T47D (cell line): ENCODE data around the gene TSPAN32.
"Not testable (repeated sequence)": the region's sequence is repeated elsewhere in the genome, so short reads cannot be mapped to it uniquely, and the experiment has no call there.

Experiments used
- DNase-seq, 2 experiments: peaks; one replicate each; pipeline versions ENCODE4 v3.0.0 to v3.0.0-alpha.2; 2011 to 2012; ENCODE audit warnings: low read depth in 1 of 2, low spot score in 1 of 2
- JUND ChIP-seq: IDR thresholded peaks from 2 replicates; pipeline ENCODE4 v1.6.1; 2012; ENCODE audit warnings: low read depth
- in situ Hi-C: cut with HindIII; loops from 2 replicates; pipeline ENCODE4 v1.10.0; 2016; ENCODE audit warnings: low sequenced_read_pairs, low pct_unique_long_range_greater_than_20kb

The TSPAN32 gene

DNA sequence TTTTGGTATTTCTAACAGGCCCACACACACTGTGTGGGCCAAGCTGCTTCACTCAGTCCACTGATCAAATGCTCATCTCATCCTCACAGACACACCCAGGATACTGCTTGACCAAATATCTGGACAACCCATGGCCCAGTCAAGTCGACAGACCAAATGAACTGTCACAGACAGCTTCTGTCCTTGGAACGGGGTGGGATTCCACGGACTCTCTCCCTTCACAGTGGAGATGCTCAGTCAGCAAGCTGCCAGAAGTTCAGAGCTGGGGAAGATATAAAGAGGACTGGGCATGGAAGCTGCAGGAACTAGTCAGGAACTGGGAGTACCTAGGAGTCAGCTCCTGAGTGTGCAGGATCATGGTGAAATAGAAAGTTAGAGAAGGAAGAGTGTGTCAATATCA lies 40.7 kb downstream of the TSPAN32 start:
- in situ Hi-C loops: no loop called here
- DNase-seq: no peak
- no peak for TF ChIP-seq JUND

DNA sequence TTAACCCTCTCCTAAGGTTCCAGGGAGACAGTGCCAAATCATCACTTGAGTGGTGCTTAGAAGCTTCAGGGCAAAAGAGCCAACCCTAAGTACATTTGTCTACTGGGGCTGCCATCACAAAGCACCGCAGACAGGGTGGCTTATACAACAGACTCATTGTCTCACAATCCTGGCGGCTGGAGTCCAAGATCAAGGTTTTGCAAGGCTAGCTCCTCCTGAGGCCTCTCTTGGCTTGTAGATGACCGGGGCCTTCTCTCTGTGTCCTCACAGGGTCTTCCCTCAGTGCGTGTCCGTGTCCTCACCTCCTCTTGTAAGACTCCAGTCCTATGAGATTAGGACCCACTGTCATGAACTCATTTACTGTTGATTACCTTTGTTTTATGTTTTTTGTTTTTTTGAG lies 41.2 kb downstream of the TSPAN32 start:
- TF ChIP-seq JUND: no peak
- no peak for DNase-seq
- in situ Hi-C loops: no loop called here

DNA sequence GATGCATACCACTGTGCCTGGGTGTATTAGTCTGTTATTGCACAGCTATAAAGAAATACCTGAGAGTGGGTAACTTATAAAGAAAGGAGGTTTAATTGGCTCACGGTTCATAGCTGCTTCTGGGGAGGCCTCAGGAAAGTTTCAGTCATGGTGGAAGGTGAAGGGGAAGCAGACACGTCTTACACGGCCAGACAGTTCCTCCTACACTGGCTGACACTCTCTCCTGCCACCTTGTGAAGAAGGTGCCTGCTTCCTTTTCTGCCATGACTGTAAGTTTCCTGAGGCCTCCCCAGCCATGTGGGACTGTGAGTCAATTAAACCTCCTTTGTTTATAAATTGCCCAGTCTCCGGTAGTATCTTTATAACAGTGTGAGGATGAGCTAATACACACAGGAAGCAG lies 41.7 kb downstream of the TSPAN32 start:
- in situ Hi-C loops: no loop called here

DNA sequence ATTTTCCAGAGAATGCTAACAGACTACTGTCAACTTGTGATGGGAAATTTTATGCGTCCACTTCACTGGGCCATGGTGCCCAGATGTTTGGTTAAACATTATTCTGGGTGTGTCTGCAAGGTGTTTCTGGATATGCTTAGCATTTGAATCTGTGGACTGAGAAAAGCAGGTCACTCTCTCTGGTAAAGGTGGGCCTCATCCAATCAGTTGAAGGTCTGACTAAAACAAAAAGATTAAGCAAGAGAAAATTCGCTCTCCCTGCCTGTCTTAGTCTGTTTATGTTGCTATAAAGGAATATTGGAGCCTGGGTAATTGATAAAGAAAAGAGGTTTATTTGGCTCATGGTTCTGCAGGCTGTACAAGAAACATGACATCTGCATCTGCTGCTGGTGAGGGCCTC lies 43.2 kb downstream of the TSPAN32 start:
- no peak for DNase-seq
- in situ Hi-C loops: no loop called here
- TF ChIP-seq JUND: no peak

More for the DNA sequence above, 41.7 kb downstream of the TSPAN32 start:
- DNase-seq: no peak
- TF ChIP-seq JUND: no peak

DNA sequence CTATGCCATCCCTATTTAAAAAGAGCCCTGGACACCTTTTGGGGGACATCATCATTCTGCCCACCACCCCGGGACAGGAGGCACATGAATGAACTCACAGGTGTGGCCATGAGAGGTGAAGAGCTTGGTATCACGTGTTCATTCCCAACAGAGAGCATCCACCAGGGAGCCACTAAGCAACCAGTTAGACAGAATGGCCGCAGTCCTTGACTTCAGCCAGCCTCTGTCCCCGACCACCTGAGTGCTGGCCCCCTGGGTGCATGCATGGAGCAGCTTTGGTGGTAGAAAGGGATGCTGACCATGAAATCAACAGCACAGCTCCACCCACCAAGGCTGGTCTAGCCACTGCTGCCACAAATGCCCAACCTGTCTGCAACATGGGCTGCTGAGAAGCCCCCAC lies 44.2 kb downstream of the TSPAN32 start:
- in situ Hi-C loops: no loop called here
- no peak for TF ChIP-seq JUND
- DNase-seq: no peak

DNA sequence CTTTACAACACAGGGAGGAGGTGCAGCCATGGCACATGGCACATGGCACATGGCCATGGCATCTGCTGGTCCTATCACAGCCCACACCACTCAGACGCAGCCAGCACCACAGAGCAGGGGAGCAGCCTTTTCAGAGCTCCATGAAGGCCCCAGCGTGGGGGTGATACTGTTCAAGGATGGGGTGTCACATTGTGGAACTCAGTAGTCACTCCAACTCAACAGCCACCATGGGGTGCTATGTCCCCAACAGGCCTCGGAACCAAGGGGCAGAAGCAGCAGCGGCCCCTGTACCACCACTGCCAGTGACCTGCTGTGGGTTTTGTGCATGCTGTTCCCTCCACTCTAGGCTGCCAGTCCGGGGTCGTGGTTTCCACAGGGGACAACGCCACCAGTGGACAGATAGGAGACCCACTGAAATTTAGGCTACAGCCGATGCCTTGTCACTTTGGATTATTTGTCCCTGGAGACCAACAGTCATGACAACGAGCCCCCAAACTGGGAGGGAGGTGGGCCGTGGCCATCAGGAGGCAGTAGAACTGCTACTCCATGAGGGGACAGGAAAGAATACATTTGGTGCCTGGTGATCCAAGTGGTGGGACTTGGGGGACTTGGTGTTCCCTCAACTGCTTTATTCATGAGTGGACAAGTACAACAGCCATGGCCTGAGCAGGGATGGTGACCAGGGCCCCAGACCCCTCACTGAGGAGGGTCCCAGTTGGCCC lies 44.9 kb downstream of the TSPAN32 start:
- DNase-seq: no peak
- no peak for TF ChIP-seq JUND
- in situ Hi-C loops: no loop called here

DNA sequence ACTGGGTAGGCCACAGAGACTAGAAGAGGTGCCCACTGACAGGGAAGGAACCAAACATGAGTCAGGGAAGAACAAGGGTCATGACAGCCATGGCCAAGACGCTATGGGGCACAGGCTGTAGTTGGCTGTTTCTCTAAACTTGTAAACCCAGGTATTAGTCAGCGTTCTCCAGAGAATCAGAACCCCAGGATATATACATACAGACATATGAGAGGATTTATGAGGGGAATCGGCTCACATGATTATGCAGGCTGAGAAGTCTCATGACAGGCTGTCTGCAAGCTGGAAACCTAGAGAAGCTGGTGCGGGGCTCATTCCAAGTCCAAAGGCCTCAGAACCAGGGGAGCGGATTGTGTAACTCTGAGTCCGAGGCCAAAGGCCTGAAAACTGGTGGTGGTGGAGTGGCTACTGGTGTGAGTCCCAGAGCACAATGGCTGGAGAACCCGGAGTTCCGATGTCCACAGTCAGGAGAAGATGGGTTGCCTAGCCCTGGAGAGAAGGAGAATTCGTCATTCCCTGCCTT lies 45.6 kb downstream of the TSPAN32 start:
- TF ChIP-seq JUND: no peak
- DNase-seq: no peak
- in situ Hi-C loops: no loop called here

DNA sequence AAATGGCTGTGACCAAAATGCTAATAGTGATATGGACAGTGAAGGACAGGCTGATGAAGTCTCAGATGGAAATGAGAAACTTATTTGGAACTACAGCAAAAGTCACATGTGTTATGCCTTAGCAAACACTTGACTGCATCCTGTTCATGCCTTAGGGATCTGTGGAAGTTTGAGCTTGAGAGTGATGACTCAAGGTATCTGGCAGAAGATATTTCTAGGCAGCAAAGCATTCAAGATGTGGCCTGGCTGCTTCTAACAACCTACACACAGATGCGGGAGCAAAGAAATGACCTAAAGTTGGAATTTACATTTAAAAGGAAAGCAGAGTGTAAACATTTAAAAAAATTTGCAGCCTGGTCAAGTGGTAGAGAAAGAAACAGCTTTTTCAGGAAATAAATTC lies 47.2 kb downstream of the TSPAN32 start:
- no peak for DNase-seq
- in situ Hi-C loops: no loop called here

DNA sequence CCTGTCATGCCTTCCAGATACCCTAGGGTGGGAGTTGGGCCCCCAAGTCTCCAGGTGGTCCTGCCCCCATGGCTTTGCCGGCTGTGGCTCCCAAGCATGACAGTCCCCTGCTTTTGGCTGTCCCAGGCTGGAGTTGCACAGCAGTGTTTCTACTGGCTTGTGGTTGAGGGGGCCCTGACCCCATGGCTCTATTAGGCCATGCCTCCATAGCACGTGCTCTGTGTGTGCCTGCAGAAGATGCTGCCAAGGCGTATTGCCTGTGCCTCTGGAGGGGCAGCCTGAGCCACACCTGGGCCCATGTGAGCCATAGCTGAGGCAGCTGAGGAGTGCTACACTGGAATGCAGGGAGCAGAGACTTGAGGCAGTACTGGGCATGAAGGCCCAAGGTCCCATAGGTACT lies 49.9 kb downstream of the TSPAN32 start:
- no peak for DNase-seq
- TF ChIP-seq JUND: no peak
- in situ Hi-C loops: no loop called here

More for the DNA sequence above, 47.2 kb downstream of the TSPAN32 start:
- no peak for TF ChIP-seq JUND

DNA sequence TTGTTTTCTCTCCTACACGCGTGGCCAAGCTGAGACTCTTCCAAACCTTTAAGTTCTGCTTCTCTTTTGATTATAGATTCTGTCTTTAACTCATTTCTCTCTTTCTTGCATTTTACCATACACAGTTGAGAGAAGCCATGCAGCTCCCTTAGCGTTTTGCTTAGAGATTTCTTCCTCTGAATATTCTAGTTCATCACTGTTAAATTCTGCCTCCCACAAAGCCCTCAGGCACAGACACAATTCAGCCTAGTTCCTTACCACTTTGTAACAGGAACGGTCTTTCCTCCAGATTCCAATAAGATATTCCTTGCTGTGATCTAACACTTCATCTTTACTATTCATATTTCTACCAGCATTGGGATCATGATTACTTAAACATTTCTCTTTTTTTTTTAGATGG lies 50.6 kb downstream of the TSPAN32 start:
- DNase-seq: no peak
- no peak for TF ChIP-seq JUND
- in situ Hi-C loops: no loop called here

DNA sequence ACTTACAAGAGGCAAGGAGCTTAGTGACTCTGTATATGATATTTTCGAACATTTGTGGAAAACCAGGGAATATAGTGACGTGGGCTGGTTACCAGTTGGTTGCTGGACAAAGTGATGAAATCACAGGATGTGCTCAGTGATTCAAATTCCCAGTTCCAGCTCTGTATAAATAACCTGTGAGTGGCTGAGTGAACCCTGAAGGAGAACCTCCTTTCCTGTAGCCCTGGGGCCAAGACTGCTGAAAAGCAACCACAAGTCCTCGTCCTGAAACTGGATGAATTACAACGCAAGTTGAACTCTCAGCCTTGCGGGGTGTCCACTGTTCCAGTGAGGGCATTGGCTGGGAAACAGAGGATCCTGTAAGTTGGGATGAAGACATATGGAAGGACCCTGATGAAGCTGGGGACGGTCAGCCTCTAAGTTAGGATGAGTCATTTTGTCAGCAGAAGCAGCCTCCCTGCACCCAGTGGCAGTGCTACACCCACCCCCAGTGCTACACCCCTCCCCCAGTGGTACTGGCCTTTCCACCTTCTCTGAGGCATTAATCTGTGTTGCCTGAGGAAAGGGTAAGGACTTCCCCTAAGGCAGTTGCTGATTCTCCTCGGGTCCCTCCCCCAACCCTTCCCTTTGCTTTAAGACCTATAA lies 53.3 kb downstream of the TSPAN32 start:
- in situ Hi-C loops: no loop called here
- no peak for DNase-seq
- TF ChIP-seq JUND: no peak

DNA sequence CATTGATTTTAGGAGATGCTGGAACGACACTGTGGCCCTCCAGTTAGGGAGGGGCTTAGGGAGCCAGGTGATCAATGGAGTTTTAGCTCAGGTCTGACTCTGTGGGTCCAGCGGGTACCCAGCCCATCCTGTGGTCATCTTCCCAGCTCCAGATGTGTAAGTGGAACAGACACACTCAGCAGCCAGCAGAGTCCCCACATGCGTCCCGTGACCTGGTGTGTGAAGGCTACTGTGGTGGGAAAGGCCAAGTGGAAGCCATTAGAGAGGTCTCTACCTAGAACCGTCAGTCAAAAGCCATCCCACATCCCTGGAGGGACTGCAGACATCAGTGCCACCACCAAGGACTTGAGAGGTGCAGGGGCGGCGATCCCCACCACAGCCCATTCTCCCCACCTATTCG lies 55.4 kb downstream of the TSPAN32 start:
- in situ Hi-C loops: no loop called here
- no peak for DNase-seq
- no peak for TF ChIP-seq JUND

DNA sequence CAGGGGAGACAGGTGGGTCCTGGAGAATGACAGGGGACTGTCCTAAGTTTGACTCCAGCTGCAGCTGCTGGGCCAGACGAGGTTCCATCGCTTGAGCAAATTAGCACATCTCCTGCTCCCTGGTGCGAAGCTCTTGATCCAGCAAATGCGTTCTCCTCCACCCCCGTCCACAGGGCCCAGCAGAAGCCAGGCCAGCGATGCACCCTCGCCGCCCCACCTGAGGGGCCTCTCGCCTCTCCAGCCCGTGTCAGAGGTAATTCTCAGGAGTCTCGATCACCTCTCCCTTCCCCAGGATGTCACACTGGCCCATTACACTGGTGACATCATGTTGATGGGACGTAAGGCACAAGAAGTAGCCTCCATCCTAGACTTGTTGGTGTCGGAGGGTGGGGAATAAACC lies 55.8 kb downstream of the TSPAN32 start:
- in situ Hi-C loops: not testable (repeated sequence)

More for the DNA sequence above, 55.8 kb downstream of the TSPAN32 start:
- DNase-seq: not testable (repeated sequence)
